ENCODE measurements around the gene LITAF. TPM values are rescaled to one million over a fixed set of nuclear protein-coding genes. Genes with fewer than 3 reads are reported as not detected.

The LITAF gene
- total RNA-seq, 2 experiments from 2014 or later = 12.2 to 43.2 TPM

DNA sequence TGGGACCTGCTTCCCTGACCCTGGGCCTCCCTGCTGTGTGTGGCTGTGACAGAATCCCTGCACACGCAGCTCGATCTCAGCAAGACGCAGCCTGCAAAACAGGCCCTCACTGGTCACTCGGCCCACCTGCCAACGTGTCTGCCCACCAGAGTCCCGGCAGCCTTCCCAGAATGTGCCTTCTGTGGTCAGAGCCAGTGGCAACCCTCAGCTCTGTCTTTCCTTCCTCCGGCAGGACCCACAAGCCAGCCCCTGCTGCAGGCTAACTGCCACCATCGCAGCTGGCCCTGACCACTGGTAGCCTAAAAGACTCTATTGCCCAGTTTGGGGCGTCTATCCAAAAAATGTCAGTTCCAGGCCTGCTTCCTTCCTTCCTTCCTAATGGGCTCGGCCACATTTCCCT, 83.2 kb downstream of the LITAF start:
- no peak overlapping the region for H2AFZ ChIP-seq (ENCODE audit: low read length)
- POLR2A ChIA-PET = no interaction called here
- H3K27ac ChIP-seq (ENCODE audit: low read depth, low read length, poor library complexity, severe bottlenecking) = no peak overlapping the region
- no peaks in the 10 kb centered on the region for H3K9me2 ChIP-seq (ENCODE audit: insufficient read depth, low read length)
- H3K9me3 ChIP-seq (ENCODE audit: low read length) = no peaks in the 10 kb centered on the region
- no peak overlapping the region for H3K4me3 ChIP-seq (ENCODE audit: low read depth, low read length, poor library complexity, severe bottlenecking)
- H3K36me3 ChIP-seq (ENCODE audit: insufficient read depth, low read length) = no peaks in the 10 kb centered on the region
- H3K4me1 ChIP-seq (ENCODE audit: insufficient read depth, low read length, poor library complexity, severe bottlenecking) = peaks cover 12% of the 10 kb centered on the region
- no peaks in the 10 kb centered on the region for H3K79me2 ChIP-seq (ENCODE audit: insufficient read depth, low read depth, low read length)
- CTCF ChIA-PET (ENCODE audit: unreplicated experiment) = no interaction called here
- no peak overlapping the region for H3K4me2 ChIP-seq (ENCODE audit: low read length)
- intact Hi-C loops (cut with micrococcal nuclease; ENCODE audit: unreplicated experiment) = no loop called here
- no peak for DNase-seq (ENCODE audit: low spot score)
- no peaks in the 10 kb centered on the region for H4K20me1 ChIP-seq (ENCODE audit: insufficient read depth, low read length)
- no peak for TF ChIP-seq EZH2phosphoT487 (IDR thresholded peaks at IDR 0.05; ENCODE audit: borderline replicate concordance, low read depth, low read length)
- TF ChIP-seq, protein P1, sequence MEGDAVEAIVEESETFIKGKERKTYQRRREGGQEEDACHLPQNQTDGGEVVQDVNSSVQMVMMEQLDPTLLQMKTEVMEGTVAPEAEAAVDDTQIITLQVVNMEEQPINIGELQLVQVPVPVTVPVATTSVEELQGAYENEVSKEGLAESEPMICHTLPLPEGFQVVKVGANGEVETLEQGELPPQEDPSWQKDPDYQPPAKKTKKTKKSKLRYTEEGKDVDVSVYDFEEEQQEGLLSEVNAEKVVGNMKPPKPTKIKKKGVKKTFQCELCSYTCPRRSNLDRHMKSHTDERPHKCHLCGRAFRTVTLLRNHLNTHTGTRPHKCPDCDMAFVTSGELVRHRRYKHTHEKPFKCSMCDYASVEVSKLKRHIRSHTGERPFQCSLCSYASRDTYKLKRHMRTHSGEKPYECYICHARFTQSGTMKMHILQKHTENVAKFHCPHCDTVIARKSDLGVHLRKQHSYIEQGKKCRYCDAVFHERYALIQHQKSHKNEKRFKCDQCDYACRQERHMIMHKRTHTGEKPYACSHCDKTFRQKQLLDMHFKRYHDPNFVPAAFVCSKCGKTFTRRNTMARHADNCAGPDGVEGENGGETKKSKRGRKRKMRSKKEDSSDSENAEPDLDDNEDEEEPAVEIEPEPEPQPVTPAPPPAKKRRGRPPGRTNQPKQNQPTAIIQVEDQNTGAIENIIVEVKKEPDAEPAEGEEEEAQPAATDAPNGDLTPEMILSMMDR (conservative IDR thresholded peaks at IDR 0.05; ENCODE audit: low read length) = no peak
- no TSS peak for BruUV-seq (replicated peaks)

DNA sequence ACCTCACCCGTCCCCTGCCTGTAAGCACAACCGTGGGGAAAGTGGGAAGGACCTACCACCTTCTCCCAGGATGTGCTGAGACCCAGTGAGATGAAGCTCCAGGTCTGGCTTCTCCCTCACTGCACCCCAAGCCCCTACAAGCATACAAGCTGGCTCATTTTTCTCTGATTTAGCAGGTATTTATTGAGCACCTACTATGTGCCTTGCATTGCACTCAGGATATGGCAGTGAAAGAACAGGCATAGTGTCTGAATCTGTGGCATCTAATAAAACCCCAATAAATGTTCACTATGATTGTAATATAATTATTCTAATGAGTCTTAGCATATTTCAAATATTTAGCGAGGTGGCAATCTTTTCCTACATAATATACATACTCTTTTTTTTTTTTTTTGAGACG, 84.5 kb downstream of the LITAF start:
- no peak overlapping the region for H3K4me3 ChIP-seq (ENCODE audit: low read depth, low read length, poor library complexity, severe bottlenecking)
- no peak for TF ChIP-seq EZH2phosphoT487 (IDR thresholded peaks at IDR 0.05; ENCODE audit: borderline replicate concordance, low read depth, low read length)
- TF ChIP-seq, protein P1 (conservative IDR thresholded peaks at IDR 0.05; ENCODE audit: low read length) = no peak
- POLR2A ChIA-PET = interaction anchor here (0.7 kb wide), 1 partner anchor 13 kb away, joined by 3 read pairs; no protein-coding TSS in a partner anchor

DNA sequence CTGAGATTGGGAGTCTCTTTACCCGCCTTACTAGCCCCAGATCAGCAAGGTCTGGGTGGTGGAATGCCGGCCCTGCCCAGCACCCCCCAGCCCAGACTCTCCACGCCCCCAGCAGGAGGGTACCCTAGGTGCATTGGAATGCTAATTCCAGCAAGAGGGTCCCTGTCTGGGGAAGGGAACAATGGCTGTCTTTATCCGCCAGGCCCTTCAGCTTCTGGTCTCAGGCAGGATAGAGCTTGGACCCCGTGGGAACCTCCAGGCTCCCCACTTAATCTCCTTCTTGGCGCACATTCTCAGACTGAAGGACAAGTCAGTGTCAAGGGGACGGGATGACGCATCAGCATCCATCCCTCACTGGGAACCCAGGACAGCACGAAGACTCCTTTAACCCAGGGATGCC, 85.1 kb downstream of the LITAF start:
- no peaks in the 10 kb centered on the region for H3K9me3 ChIP-seq (ENCODE audit: low read length)
- TF ChIP-seq, protein P1 (conservative IDR thresholded peaks at IDR 0.05; ENCODE audit: low read length) = no peak
- TF ChIP-seq EZH2phosphoT487 (IDR thresholded peaks at IDR 0.05; ENCODE audit: borderline replicate concordance, low read depth, low read length) = no peak
- no peak for DNase-seq (ENCODE audit: low spot score)
- CTCF ChIA-PET (ENCODE audit: unreplicated experiment) = no interaction called here
- no peak overlapping the region for H3K4me2 ChIP-seq (ENCODE audit: low read length)
- no peaks in the 10 kb centered on the region for H3K79me2 ChIP-seq (ENCODE audit: insufficient read depth, low read depth, low read length)
- POLR2A ChIA-PET = interaction anchor here (0.7 kb wide), 1 partner anchor 13 kb away, joined by 3 read pairs; no protein-coding TSS in a partner anchor
- no peaks in the 10 kb centered on the region for H3K9me2 ChIP-seq (ENCODE audit: insufficient read depth, low read length)
- BruUV-seq (replicated peaks) = no TSS peak
- no peaks in the 10 kb centered on the region for H4K20me1 ChIP-seq (ENCODE audit: insufficient read depth, low read length)
- peaks cover 24% of the 10 kb centered on the region for H3K4me1 ChIP-seq (ENCODE audit: insufficient read depth, low read length, poor library complexity, severe bottlenecking)
- H3K36me3 ChIP-seq (ENCODE audit: insufficient read depth, low read length) = no peaks in the 10 kb centered on the region
- H2AFZ ChIP-seq (ENCODE audit: low read length) = no peak overlapping the region
- H3K27ac ChIP-seq (ENCODE audit: low read depth, low read length, poor library complexity, severe bottlenecking) = no peak overlapping the region
- H3K4me3 ChIP-seq (ENCODE audit: low read depth, low read length, poor library complexity, severe bottlenecking) = no peak overlapping the region
- intact Hi-C loops (cut with micrococcal nuclease; ENCODE audit: unreplicated experiment) = no loop called here

More for the DNA sequence above, 84.5 kb downstream of the LITAF start:
- intact Hi-C loops (cut with micrococcal nuclease; ENCODE audit: unreplicated experiment) = no loop called here
- no peak for DNase-seq (ENCODE audit: low spot score)
- Histone ChIP-seq H3K79me2 (ENCODE audit: insufficient read depth, low read depth, low read length) (no peaks in the 10 kb centered on the region), H4K20me1 (ENCODE audit: insufficient read depth, low read length) (no peaks in the 10 kb centered on the region), H3K27ac (ENCODE audit: low read depth, low read length, poor library complexity, severe bottlenecking) (no peak overlapping the region), H3K9me2 (ENCODE audit: insufficient read depth, low read length) (no peaks in the 10 kb centered on the region), H3K9me3 (ENCODE audit: low read length) (no peaks in the 10 kb centered on the region), H3K4me1 (ENCODE audit: insufficient read depth, low read length, poor library complexity, severe bottlenecking) (peaks cover 24% of the 10 kb centered on the region), H3K4me2 (ENCODE audit: low read length) (no peak overlapping the region), H2AFZ (ENCODE audit: low read length) (no peak overlapping the region), H3K36me3 (ENCODE audit: insufficient read depth, low read length) (no peaks in the 10 kb centered on the region)
- CTCF ChIA-PET (ENCODE audit: unreplicated experiment) = no interaction called here
- BruUV-seq (replicated peaks) = no TSS peak
